Midbrain (tissue), 1 donor: Measurements from ENCODE around the gene MAPRE2.
"Not testable (repeated sequence)": the region's sequence is repeated elsewhere in the genome, so short reads cannot be mapped to it uniquely, and the experiment has no call there.

Experiments
- DNase-seq: peaks from one replicate; lab custom pipeline; 2025; lab: John Stamatoyannopoulos, UW

MAPRE2 gene

GRCh38 chr18:35122586-35123224 lies 81.5 kb downstream of the MAPRE2 start:
- peak; percentile 31 for DNase-seq

GRCh38 chr18:35123811-35124210 lies 82.6 kb downstream of the MAPRE2 start:
- no peak for DNase-seq

GRCh38 chr18:35127201-35127600 lies 86.0 kb downstream of the MAPRE2 start:
- no peak for DNase-seq

- no peak for DNase-seq
These were observed 87.5 kb downstream of the MAPRE2 start for GRCh38 chr18:35128675-35129074.

GRCh38 chr18:35130236-35130635 lies 89.0 kb downstream of the MAPRE2 start:
- DNase-seq: no peak

GRCh38 chr18:35131387-35132020 lies 90.3 kb downstream of the MAPRE2 start:
- DNase-seq: peak; percentile 83

- DNase-seq: no peak
These were observed 91.0 kb downstream of the MAPRE2 start for GRCh38 chr18:35132021-35132902.

- DNase-seq: no peak
These were observed 93.0 kb downstream of the MAPRE2 start for GRCh38 chr18:35134190-35134730.

- DNase-seq: no peak
These were observed 93.7 kb downstream of the MAPRE2 start for GRCh38 chr18:35134791-35135531.

- no peak for DNase-seq
These were observed 95.0 kb downstream of the MAPRE2 start for GRCh38 chr18:35136248-35136647.

- DNase-seq: no peak
These were observed 95.7 kb downstream of the MAPRE2 start for GRCh38 chr18:35136885-35137284.

- DNase-seq: no peak
These were observed 96.4 kb downstream of the MAPRE2 start for GRCh38 chr18:35137632-35138031.

GRCh38 chr18:35138773-35139172 lies 97.6 kb downstream of the MAPRE2 start:
- no peak for DNase-seq

- no peak for DNase-seq
These were observed 98.3 kb downstream of the MAPRE2 start for GRCh38 chr18:35139517-35139916.

GRCh38 chr18:35141077-35141476 lies 99.9 kb downstream of the MAPRE2 start:
- no peak for DNase-seq

GRCh38 chr18:35141567-35142274 lies 100.5 kb downstream of the MAPRE2 start:
- no peak for DNase-seq

GRCh38 chr18:35142275-35142615 lies 101.0 kb downstream of the MAPRE2 start:
- no peak for DNase-seq

GRCh38 chr18:35143622-35144596 lies 102.7 kb downstream of the MAPRE2 start:
- peak; percentile 84 for DNase-seq

- DNase-seq: no peak
These were observed 103.5 kb downstream of the MAPRE2 start for GRCh38 chr18:35144698-35145097.

GRCh38 chr18:35150195-35150594 lies 109.0 kb downstream of the MAPRE2 start:
- not testable (repeated sequence) for DNase-seq
